Cortex of kidney (tissue), 1 donor: ENCODE measurements around the gene TNS1.
"Not testable (repeated sequence)": the region's sequence is repeated elsewhere in the genome, so short reads cannot be mapped to it uniquely, and the experiment has no call there.

Experiments
- DNase-seq: peaks from one replicate; lab custom pipeline; 2025; lab: John Stamatoyannopoulos, UW

The TNS1 gene

DNA sequence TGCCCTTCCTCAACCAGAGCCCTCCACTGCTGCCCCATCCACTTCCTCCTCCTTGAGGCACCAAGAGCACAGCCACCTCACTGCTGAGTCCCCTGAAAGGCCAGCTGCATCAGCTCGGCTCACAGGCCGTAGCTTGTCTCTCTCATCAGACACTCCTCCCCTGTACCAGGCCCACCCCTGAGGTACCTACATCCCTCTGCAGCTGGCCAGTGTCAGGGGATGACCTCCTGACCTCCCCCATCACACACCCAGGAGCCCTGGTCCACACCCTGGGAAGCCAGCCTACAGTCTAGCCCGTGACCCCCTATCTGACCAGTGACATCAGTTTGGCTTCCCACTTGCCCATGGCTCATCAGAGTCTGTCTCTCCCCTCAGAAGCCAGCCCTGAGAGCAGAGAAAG, 205.6 kb downstream of the TNS1 start:
- no peak for DNase-seq

DNA sequence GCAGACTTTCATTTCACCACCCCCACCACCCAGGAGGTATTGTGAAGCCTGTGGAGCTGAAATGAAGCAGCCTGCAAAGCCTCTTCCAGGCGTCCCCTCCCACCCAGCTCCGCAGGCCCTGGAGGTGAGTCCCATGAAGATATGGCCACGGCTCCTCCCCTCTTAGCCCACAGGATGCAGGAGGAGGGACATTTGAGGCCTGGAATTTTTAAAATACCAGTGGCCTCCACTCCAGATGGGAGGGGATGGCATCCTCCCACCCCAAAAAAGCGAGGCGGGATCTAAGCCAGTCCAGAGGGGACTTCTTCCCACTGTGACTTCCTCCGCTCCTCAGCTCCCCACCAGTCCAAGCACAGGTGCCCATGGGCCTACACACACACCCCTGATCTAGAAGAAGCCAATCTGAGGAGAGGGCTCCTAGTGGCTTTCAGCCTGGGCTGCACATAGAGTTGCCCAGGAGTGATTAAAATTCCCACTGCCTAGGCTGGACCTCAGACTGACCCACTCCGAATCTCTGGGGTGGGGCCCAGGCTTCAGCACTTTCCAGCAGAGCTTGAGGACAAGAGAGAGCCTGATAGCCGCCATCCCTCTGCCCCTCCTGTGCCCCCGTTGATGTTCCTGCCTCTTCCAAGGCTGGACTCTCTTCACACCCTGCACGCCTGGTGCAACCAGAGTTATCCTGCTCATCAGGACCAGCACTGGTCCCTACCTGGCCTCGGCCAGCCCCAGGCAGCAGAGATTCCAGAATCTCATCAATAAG, 206.9 kb downstream of the TNS1 start:
- DNase-seq = no peak

DNA sequence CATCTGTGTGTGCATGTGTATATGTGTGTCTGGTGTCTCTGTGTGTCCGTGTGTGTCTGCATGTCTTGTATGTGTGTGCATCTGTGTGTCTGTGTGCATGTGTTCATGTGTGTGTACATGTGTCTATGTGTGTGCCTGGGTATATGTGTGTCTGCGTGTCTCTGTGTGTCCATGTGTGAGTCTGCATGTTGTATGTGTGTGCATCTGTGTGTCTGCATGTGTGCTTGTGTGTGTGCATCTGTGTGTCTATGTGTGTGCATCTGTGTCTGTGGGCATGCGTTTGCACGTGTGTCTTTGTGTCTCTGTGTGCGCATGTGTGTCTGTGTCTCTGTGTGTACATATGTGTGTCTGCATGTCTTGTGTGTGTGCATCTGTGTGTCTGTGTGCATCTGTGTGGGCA, 207.7 kb downstream of the TNS1 start:
- DNase-seq = no peak

DNA sequence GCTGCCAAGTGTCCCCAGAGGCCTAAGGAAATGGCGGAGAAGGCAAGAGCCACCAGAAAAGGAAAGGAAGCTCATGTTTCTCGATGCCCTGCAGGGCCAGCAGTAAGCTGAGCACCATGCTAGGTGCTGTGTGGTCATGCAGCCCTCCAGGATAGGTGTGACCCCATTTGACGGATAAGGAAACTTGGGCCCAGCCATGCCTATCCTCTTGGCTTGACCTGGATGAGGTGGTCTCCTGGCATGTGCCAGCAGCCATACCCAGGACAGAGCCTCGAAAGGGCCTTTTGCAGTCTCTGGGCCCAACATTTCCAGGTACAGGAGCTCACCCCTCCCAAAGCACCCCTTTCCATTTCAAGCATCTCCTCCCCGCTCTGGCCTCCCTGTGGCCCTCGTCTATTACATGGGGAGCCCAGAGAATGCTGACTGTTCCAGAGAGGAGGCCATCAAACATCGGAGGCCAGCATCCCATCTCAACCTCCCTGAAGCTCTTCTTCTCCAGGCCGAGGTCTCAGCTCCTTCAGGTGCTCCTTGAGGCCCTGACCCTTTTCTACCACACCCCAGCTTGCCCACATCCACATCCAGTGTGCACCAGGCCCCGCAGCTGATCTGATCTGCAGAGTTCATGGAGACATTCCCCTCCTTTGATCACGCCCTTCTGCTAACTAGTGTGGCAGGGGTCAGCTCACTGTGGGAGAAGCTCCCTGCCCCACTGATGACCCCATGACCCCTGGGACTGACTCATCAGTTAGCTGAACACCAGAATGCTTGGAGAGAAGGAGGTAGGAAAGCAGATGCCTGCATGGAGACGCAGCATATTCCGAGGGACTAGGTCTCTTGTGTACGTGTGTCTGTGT, 208.4 kb downstream of the TNS1 start:
- DNase-seq = no peak

DNA sequence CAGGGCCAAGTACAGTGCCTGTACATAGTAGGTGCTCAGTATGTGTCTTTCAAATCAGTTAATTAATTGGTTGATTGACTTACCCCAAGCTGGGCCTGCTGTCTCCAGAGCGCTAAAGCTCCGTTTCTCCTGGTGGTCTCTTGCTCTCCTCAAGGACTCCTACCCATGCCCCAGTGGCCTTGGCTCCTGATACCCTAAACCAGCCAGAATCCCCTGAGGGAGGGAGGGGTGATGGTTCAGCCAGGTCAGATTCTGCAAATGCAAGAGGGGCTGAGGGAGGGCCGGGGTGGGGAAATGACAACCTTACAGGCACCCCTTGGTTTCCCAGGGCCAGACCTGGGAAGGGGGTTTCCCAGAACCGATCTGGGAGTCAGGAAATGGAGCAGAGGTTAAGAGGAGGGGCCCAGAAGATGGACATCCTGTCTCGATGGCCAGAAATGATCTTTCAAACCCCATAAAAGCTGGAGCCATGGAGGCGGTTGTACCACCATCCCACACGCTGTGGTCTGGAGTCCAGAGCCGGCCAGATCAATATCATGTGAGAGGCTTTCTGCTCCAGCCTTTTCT, 209.1 kb downstream of the TNS1 start:
- DNase-seq = no peak

DNA sequence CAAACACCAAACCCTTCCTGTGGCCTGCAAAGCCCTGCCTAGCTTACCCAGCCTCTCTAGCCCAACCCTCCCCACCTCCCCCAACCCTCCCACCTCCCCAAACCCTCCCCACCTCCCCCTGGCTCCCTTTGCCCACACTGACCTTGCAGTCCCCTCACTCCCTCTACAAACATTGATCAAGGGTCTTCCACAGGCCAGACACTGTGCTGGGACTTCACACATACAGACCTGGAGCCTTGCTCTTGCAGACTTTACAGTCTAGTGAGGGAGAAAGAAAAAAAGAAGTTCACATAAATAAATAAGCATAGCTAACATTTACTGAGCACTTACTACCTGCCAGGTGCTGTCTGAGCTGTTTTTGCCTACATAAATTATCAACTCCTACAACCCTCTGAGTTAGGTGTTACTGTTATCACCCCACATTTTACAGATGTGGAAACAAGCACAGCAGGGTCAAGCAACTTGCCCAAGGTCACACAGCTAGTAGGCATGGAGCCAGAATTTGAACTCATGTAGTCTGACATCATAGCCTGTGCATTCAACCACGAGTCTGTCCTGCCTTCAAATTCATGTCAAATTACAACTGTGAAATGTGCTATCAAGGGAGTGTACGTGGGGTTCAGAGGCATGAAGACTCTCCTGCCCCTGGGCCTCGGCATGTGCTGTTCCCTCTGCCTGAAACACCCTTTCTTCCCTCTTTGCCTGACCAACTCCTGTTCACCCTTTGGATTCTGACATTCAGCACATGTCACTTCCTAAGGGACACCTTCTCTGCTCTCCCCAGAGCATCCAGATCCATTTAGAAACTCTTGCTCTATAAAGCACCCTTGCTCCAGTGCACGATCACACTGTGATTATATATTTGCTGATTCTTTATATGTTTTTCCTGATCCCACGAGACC, 209.9 kb downstream of the TNS1 start:
- no peak for DNase-seq

DNA sequence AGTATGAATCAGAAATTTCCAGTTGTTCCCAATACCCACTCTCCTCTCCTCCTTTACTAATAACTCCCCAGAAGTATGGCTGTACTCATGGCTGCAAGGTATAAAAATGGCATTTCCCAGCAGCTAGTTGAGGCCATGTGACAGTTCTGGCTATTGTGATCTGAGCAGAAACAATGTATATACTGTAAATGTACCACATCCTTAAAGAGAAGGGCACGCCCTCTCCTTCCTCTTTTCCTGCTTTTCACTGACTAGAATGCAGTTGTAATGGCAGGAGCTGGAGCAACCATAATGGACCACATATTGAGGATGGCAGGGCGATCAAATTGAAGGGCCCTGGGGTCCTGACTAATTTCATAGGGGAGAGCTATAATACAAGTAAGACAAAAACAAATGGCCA, 211.2 kb downstream of the TNS1 start:
- DNase-seq = no peak

DNA sequence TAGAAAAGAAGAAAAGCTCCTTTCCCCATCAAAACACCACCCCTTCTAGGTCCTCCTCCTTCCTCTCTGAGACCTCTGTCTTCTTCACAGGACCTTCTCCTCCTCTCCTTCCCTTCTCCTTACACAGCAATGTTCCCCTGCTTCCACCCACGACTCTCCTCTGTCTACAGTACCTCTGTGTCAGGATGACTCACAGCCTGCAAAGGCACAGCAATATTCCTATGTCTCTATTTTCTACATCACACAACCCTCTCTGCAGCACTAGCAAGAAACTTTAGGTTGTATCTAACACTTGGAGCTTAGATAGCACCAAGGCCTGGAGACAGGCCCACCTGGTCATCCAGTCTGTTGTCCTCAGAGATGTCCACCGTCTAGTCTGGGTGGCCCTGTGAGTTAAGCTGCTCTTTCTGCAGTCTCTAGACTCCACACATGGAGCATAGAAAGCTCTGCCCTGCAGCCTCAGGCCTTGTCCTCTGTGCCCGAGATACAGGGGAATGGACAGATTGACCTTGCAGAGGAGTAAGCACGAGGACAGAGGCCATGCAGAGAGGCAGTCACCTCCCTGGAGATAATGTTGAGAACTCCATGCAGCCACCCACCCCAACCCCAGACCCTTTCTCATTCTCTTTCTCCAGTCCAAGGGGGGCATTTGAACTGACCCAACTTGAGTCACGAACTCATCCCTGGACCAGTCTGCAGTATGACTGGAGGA, 212.0 kb downstream of the TNS1 start:
- DNase-seq = no peak

DNA sequence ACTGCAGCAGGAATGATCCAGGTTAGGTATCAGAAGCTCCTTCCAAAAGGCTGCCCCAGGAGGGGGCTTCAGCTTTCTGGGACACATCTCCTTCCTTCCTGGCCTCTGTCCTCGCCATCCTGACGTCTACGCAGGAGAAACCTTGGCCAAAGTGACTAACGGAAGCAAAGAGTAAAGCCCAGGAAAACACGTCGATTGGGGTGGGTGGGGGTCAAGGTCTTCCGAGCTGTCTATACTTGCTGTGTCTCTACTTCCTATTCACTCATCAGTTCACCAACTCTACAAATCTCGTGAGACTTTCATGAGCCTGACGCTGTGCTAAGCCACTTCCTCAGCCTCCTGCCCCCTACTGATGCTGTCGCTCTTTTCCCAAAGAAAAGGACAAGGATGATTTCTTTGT, 212.6 kb downstream of the TNS1 start:
- DNase-seq = no peak

DNA sequence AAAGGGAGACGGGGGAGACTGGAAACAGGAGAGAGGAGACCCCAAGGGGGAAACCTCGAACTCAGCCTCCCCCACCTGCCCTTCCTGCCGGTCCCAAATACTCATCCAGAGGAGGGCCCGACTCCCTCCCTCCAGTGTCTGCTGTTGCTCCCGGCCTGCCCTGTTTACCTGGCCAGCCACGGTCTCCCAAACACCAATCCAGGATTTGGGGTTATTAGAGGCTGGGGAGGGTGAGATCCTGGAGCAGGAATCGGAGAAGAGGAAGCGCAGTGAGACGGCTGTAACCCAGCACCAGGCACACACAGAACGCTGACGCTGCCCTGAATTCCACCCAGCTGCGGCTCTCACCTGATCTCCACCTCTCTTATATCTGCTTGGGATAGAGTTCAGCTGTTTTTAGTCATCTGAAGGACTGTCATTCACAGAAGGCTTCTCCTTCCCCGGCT, 213.0 kb downstream of the TNS1 start:
- no peak for DNase-seq

DNA sequence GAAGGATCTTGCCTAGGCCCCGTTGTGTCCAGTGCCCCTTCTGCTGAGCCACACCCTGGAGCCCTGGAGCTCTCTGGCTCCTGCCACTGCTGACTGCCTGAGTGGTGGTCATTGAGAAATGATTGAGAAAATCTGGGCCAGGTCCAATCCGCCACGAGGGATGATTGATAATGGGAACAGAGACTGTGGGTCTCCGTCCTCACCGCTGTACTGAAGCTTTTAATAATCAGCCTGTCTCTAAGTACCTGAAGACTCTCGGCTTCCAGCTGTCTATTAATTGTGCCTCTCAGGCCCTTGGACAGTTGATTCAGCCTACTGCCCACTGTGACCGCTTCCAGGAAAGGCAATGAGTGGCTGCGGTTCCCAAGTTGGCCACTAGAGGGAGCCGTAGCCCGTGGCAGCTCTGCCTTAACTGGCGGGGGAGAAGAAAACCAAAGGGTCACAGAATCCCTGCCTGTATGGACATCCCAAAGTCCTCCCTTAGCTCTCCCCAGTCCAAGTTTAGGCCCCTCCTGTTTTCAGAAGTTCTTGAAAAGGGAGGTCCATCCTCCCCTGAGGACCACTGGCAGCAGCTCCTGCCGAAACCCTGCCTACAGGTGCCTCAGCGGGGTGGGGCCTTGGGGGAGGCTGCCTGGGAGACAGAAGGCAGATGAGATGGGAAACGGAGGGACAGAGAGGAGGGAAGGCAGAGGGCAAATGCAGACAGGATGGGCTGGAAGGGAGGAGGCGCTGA, 213.6 kb downstream of the TNS1 start:
- DNase-seq = no peak

DNA sequence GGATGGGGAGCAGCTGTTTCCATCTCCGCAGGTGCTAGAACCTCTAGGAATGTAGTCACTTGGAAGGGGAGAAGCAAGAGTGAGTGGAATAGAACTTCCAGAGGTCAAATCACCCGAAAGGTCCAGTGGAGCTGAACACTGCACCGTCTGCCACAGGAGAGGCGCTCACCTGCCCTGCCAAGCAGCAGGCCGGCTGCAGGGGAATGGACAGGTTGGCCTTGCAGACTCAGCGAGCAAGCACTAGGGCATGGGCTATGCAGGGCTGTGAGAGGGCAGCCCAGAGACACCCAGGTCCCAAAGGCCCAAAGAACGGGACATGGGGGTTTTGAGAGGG, 214.2 kb downstream of the TNS1 start:
- no peak for DNase-seq

DNA sequence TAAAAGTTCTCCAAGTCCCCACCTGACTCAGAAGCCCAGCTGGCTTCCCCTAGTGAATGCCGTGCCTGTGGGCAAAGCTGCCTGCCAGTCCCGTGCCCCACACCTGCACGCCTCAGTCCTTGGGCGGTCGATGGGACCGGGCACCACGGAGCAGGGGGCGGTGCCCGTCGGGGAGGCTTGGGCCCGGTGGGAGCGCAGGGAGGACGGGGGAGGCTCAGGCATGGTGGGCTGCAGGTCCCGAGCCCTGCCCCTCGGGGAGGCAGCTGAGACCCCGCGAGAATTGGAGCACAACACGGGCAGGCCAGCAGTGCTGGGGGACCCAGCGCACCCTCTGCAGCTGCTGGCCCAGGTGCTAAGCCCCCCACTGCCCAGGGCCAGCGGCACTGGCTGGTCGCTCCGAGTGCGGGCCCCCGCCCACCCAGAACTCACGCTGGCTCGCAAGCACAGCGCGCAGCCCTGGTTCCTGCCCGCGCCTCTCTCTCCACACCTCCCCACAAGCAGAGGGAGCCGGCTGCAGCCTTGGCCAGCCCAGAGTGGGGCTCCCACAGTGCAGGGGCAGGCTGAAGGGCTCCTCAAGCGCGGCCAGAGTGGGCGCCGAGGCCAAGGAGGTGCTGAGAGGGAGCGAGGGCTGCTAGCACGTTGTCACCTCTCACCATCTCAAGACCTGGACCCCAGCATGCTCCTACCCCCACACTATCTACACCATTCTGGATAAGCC, 215.5 kb downstream of the TNS1 start:
- DNase-seq = no peak

DNA sequence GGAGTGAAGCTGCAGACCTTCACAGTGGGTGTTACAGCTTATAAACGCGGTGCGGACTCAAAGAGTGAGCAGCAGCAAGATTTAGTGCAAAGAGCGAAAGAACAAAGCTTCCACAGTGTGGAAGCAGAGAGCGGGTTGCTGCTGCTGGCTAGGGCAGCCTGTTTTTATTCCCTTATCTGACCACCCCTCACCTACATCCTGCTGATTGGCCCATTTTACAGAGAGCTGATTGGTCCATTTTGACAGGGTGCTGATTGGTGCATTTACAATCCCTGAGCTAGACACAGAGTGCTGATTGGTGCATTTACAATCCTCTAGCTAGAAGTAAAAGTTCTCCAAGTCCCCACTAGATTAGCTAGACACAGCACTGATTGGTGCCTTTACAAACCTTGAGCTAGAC, 216.2 kb downstream of the TNS1 start:
- DNase-seq = not testable (repeated sequence)

DNA sequence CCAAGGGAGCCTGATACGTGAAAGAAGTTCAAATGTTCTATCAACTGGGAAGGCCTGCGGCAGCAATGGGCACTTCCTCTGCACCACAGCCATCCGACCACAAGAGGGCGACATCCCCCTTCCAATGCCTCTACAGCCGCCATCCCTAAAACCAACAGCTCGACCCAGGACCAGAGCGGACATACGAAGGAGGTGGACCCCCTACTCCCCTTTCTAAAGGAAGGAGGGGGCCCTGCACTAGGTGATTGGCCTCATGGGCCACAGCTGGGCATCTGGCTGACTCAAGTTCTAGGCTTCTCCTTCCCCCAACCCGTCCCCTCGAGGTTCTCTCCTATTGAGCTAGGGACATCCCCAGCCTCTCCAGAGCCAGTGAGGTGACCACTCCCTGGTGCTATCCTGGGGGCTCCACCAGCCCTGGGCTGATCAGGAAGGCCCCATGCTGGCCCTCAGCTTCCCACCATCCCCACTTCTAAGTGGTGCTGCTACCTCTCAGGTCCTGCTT, 217.2 kb downstream of the TNS1 start:
- DNase-seq = no peak

DNA sequence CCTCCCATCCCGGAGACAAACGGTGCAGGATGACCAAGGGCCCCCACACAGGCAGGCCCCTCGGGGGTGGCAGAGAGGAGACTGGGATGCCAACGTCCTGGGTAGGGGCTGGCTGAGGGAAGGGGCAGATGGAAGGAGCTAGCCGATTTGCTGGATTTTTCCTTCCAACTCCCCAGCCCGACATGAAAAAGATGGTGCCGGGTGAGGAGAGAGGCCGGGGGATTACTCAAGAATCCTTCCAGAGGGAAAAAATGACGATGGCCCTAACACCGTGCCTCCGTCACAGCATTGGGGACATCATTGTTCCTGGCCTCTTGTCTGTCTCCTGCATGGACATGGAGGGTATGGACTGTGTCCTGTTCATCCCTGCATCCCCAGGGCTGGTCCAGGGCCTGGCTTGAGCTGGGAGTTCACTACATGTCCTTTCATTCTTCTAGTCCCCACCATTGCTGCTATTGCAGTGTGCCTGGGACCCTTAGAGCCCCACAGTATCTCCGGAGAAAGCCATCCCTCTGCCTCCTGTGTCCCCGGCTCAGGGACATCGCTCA, 217.7 kb downstream of the TNS1 start:
- no peak for DNase-seq

DNA sequence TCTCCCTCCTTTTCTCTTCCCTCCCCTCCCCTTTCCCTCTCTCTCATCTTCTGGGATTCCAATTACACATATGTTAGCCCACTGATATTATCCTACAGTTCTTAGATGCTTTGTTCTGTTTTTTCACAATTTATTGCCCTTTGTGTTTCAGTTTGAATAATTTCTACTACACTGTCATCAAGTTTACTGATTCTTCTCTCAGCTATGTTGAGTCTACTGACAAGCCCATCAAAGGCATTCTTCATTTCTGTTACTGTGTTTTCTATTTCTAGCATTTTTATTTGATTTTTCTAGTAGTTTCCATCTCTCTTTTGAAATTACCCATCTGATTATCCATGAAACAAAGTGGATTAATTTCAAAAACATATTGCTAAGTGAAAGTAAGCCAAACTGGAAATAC, 219.6 kb downstream of the TNS1 start:
- no peak for DNase-seq

DNA sequence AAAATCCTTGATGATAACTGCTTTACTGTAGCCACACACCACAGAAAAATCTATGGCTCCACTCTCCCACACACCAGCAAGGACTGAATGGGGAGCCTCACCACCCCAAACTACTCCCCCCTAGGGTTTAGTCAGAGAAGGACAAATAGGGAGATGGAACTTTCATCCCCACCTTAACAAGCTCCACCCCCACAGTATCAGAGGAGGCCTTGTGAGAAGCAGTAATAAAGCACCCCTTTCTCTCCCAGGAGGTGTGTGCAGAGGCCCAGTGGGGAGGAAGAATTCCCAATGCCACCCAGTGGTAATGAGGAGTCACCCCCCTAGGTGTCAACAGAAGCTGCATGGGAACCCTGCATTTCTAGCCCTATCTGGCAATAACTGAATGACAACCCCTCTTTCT, 224.9 kb downstream of the TNS1 start:
- no peak for DNase-seq

DNA sequence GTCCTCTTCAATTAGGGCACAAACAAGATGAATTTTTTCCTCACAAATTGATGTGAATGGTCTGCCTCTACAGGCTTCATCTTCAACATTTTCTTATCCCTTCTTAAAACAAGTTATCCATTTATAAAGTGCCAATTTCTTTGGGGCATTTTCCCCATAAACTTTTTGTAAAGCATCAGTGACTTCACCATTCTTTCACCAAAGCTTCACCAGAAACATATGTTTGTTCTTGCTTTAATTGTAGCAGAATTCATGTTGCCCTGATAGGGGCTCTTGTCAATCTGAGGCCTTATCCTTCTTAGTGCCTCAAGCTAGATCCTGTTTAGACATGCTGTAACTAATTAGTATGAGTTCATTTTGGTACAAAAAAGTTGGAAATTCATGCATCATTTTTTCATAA, 226.2 kb downstream of the TNS1 start:
- no peak for DNase-seq
